Spinal cord (tissue), 10 donors: ENCODE measurements around the gene P2RX1. TPM values are rescaled to one million over a fixed set of nuclear protein-coding genes. Genes with fewer than 3 reads are reported as not detected.
A peak's percentile ranks its signal among the peaks of the same experiment; 100 is the strongest.

Experiments
- DNase-seq, 6 donors: peaks; one replicate each; pipeline versions ENCODE4 v3.0.0 to v3.0.0-alpha.2; 2013 to 2015; ENCODE audit warnings: low spot score in 6 of 6, low read depth in 4 of 6
- H3K27ac ChIP-seq: one replicate; pipeline ENCODE4 v1.5.1; 2013; ENCODE audit warnings: low read depth, low read length, control low read depth
- H3K27me3 ChIP-seq: one replicate; pipeline ENCODE4 v1.6.1; 2013; ENCODE audit warnings: low read length; ENCODE audit not compliant: control insufficient read depth, insufficient read depth
- H3K36me3 ChIP-seq: one replicate; pipeline ENCODE4 v1.6.1; 2013; ENCODE audit warnings: low read length; ENCODE audit not compliant: control insufficient read depth, insufficient read depth
- H3K4me1 ChIP-seq: one replicate; pipeline ENCODE4 v1.6.1; 2013; ENCODE audit warnings: low read length; ENCODE audit not compliant: control insufficient read depth, insufficient read depth
- H3K4me3 ChIP-seq: one replicate; pipeline ENCODE4 v1.5.1; 2013; ENCODE audit warnings: low read depth, low read length, control low read depth
- H3K9me3 ChIP-seq: one replicate; pipeline ENCODE4 v1.6.1; 2013; ENCODE audit warnings: low read length; ENCODE audit not compliant: control insufficient read depth, insufficient read depth
- WGBS: methylation state at CpG from one replicate; pipeline ENCODE4 v1.1.5; 2013; ENCODE audit warnings: missing lambda C conversion rate; ENCODE audit not compliant: insufficient coverage; 5-methylcytosine and 5-hydroxymethylcytosine counted together
- polyA plus RNA-seq, 2 donors: library from polyadenylated mRNA; unstranded; fragments of 120-200 nt; gene quantifications; one replicate each; pipeline ENCODE4 v1.2.1, GENCODE V29; 2013; ENCODE audit not compliant: insufficient read length in 2 of 2
- total RNA-seq, 2 donors: library from RNA; depleted of rRNA in 1 of 2; stranded (reverse); fragments of 120-200 nt in 1 of 2; fragments of >200 nt in 1 of 2; gene quantifications; one replicate each; pipeline versions ENCODE4 v1.2.3 to v1.2.4, GENCODE V29; 2013 to 2014
- donor health status: healthy.

P2RX1 gene
- total and polyA plus RNA-seq, 4 donors, result 0.17 to 1.9 (median 0.46) TPM

GRCh38 chr17:3918372-3919122 lies 2.3 kb upstream of the P2RX1 start:
- WGBS, result 66% methylated on average over 8 of the region's 8 CpGs
- no peaks in the 10 kb centered on the region for H3K9me3 ChIP-seq
- no peak overlapping the region for H3K27ac ChIP-seq
- no peak overlapping the region for H3K4me3 ChIP-seq
- no peaks in the 10 kb centered on the region for H3K36me3 ChIP-seq
- no peaks in the 10 kb centered on the region for H3K27me3 ChIP-seq
- H3K4me1 ChIP-seq, result peaks cover 14% of the 10 kb centered on the region
- DNase-seq, result no peak

- 42% methylated on average over 11 of the region's 11 CpGs for WGBS
These were observed 1.2 kb upstream of the P2RX1 start for GRCh38 chr17:3917391-3917931.

GRCh38 chr17:3916825-3917224 lies 560 bp upstream of the P2RX1 start:
- 73% methylated on average over 6 of the region's 10 CpGs for WGBS
- H3K4me1 ChIP-seq, result peaks cover 15% of the 10 kb centered on the region

More at GRCh38 chr17:3917391-3917931, 1.2 kb upstream of the P2RX1 start:
- DNase-seq, result no peak
- Histone ChIP-seq H3K27ac (no peak overlapping the region), H3K4me3 (no peak overlapping the region), H3K27me3 (no peaks in the 10 kb centered on the region), H3K9me3 (no peaks in the 10 kb centered on the region), H3K4me1 (peaks cover 15% of the 10 kb centered on the region), H3K36me3 (no peaks in the 10 kb centered on the region)

GRCh38 chr17:3915581-3915994 lies 677 bp downstream of the P2RX1 start:
- Histone ChIP-seq H3K4me3 (no peak overlapping the region), H3K4me1 (peaks cover 15% of the 10 kb centered on the region), H3K36me3 (no peaks in the 10 kb centered on the region), H3K27me3 (no peaks in the 10 kb centered on the region), H3K9me3 (no peaks in the 10 kb centered on the region), H3K27ac (no peak overlapping the region)
- 88% methylated on average over 11 of the region's 13 CpGs for WGBS
- DNase-seq, result no peak

More at GRCh38 chr17:3916825-3917224, 560 bp upstream of the P2RX1 start:
- Histone ChIP-seq H3K9me3 (no peaks in the 10 kb centered on the region), H3K36me3 (no peaks in the 10 kb centered on the region), H3K27me3 (no peaks in the 10 kb centered on the region), H3K27ac (no peak overlapping the region), H3K4me3 (no peak overlapping the region)
- no peak for DNase-seq

- no peaks in the 10 kb centered on the region for H3K36me3 ChIP-seq
- no peak overlapping the region for H3K27ac ChIP-seq
- H3K4me1 ChIP-seq, result peaks cover 15% of the 10 kb centered on the region
- no peaks in the 10 kb centered on the region for H3K27me3 ChIP-seq
- DNase-seq, result no peak
- 89% methylated on average over 6 of the region's 10 CpGs for WGBS
- H3K9me3 ChIP-seq, result no peaks in the 10 kb centered on the region
- H3K4me3 ChIP-seq, result no peak overlapping the region
These were observed 2.0 kb downstream of the P2RX1 start for GRCh38 chr17:3914312-3914670.

GRCh38 chr17:3913531-3914311 lies 2.5 kb downstream of the P2RX1 start:
- DNase-seq, result peak in 3 of 6 donors; percentile 41 to 83 (median 75)
- H3K27me3 ChIP-seq, result no peaks in the 10 kb centered on the region
- H3K36me3 ChIP-seq, result no peaks in the 10 kb centered on the region
- H3K4me1 ChIP-seq, result peaks cover 15% of the 10 kb centered on the region
- H3K9me3 ChIP-seq, result no peaks in the 10 kb centered on the region
- no peak overlapping the region for H3K4me3 ChIP-seq
- H3K27ac ChIP-seq, result no peak overlapping the region
- WGBS, result 27% methylated on average over 17 of the region's 17 CpGs

GRCh38 chr17:3912827-3913226 lies 3.4 kb downstream of the P2RX1 start:
- Histone ChIP-seq H3K4me1 (peaks cover 15% of the 10 kb centered on the region), H3K36me3 (no peaks in the 10 kb centered on the region), H3K4me3 (no peak overlapping the region), H3K27me3 (no peaks in the 10 kb centered on the region), H3K27ac (no peak overlapping the region), H3K9me3 (no peaks in the 10 kb centered on the region)
- no peak for DNase-seq
- WGBS, result 100% methylated on average over 1 of the region's 2 CpGs

GRCh38 chr17:3911271-3912053 lies 4.8 kb downstream of the P2RX1 start:
- no peak for DNase-seq
- Histone ChIP-seq H3K27me3 (no peaks in the 10 kb centered on the region), H3K36me3 (no peaks in the 10 kb centered on the region), H3K9me3 (no peaks in the 10 kb centered on the region), H3K4me1 (peaks cover 10% of the 10 kb centered on the region), H3K27ac (no peak overlapping the region), H3K4me3 (no peak overlapping the region)
- WGBS, result 54% methylated on average over 30 of the region's 30 CpGs
